Mucosa of gallbladder (tissue), 1 donor: ENCODE data around the gene ZSCAN5C. TPM values are rescaled to one million over a fixed set of nuclear protein-coding genes. Genes with fewer than 3 reads are reported as not detected.
A peak's percentile ranks its signal among the peaks of the same experiment; 100 is the strongest.
"Not testable (repeated sequence)": the region's sequence is repeated elsewhere in the genome, so short reads cannot be mapped to it uniquely, and the experiment has no call there.

Experiments
- DNase-seq: peaks from one replicate; pipeline ENCODE4 v3.0.0-alpha.2; 2020; ENCODE audit warnings: low spot score
- total RNA-seq: library from RNA; stranded (reverse); gene quantifications from one replicate; pipeline ENCODE4 v1.2.1, GENCODE V29; 2021
- donor health status: DM: no; HTN: no; CAD: no.

The ZSCAN5C gene
- total RNA-seq, 1 donor from 2014 or later = not detected

- DNase-seq = no peak
Observed at GRCh38 chr19:56193981-56194640, 8.0 kb upstream of the ZSCAN5C start.

- not testable (repeated sequence) for DNase-seq
Observed at GRCh38 chr19:56197646-56198045, 4.4 kb upstream of the ZSCAN5C start, which contains the start of gene ZSCAN5B. Gene ZSCAN5B, minus strand, starts transcription at chr19:56197783. Its CDS starts 4,731 bp downstream, at chr19:56193052.

GRCh38 chr19:56199687-56200086 is 2.4 kb upstream of the ZSCAN5C start:
- DNase-seq = no peak

GRCh38 chr19:56207581-56207980 is 5.5 kb downstream of the ZSCAN5C start:
- DNase-seq = not testable (repeated sequence)

GRCh38 chr19:56209091-56209490 is 7.0 kb downstream of the ZSCAN5C start:
- no peak for DNase-seq

- not testable (repeated sequence) for DNase-seq
Observed at GRCh38 chr19:56210036-56210435, 8.0 kb downstream of the ZSCAN5C start.

GRCh38 chr19:56211718-56212117 is 9.6 kb downstream of the ZSCAN5C start:
- no peak for DNase-seq

GRCh38 chr19:56217039-56217949 is 15.2 kb downstream of the ZSCAN5C start:
- no peak for DNase-seq

GRCh38 chr19:56218961-56219360 is 16.9 kb downstream of the ZSCAN5C start:
- DNase-seq = no peak

- not testable (repeated sequence) for DNase-seq
Observed at GRCh38 chr19:56221442-56221841, 19.4 kb downstream of the ZSCAN5C start.

- no peak for DNase-seq
Observed at GRCh38 chr19:56221851-56222250, 19.8 kb downstream of the ZSCAN5C start.

GRCh38 chr19:56222901-56223300 is 20.8 kb downstream of the ZSCAN5C start:
- DNase-seq = no peak

GRCh38 chr19:56223481-56223880 is 21.4 kb downstream of the ZSCAN5C start:
- no peak for DNase-seq

GRCh38 chr19:56245121-56245740 is 43.2 kb downstream of the ZSCAN5C start:
- DNase-seq = no peak

- DNase-seq = not testable (repeated sequence)
Observed at GRCh38 chr19:56245764-56246163, 43.7 kb downstream of the ZSCAN5C start.

- not testable (repeated sequence) for DNase-seq
Observed at GRCh38 chr19:56248736-56249338, 46.8 kb downstream of the ZSCAN5C start.

GRCh38 chr19:56252699-56253422 is 50.8 kb downstream of the ZSCAN5C start:
- peak; percentile 76 for DNase-seq

GRCh38 chr19:56253737-56254136 is 51.7 kb downstream of the ZSCAN5C start:
- no peak for DNase-seq

GRCh38 chr19:56258272-56258671 is 56.2 kb downstream of the ZSCAN5C start:
- no peak for DNase-seq
